ENCODE results near the gene ARHGAP31.
"Not testable (repeated sequence)": the region's sequence is repeated elsewhere in the genome, so short reads cannot be mapped to it uniquely, and the experiment has no call there.

Gene ARHGAP31

DNA sequence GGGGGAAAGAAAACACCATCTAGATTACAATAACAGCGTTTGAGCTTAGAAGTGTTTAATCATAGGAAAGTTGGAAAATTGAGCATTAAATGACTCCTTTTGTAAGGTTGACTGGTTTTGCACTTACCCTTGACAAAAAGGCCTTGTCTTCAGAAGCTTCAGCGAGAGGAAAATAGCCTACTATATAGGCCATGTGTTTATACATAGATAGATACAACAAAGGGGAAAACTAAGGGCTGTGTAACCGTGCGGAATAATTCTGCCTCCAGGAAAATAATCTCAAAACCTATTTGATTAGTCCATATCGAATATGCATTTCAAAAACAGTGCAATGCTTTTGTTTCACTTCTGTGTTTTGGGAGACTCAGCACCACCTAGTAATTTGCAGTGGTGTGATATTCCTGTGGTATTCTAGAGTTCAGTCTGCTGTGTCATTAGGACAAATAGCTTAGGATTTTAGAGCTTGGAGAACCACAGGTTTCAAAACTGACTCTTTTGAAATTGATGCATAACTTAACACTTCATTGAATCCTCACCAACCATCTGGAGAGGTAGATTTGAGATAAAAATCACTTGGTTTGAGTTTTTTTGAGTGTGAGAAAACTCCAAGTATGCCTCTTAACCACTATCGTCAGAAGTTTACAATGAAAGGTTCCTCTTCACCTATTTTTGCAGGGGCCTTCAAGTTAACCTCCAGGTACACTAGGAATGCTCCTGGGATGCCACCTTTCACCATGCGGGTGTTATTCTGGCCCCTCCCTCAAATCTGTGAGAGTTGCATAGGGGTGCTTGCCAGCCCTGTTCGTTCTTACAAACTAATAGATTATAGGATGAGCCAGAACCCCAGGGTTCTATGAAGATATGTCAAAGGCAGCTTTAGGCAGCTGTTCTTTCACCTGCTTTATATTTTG, 1.9 kb downstream of the ARHGAP31 start:
- DNase-seq (ENCODE audit: low read depth in 2 of 2): no peak

DNA sequence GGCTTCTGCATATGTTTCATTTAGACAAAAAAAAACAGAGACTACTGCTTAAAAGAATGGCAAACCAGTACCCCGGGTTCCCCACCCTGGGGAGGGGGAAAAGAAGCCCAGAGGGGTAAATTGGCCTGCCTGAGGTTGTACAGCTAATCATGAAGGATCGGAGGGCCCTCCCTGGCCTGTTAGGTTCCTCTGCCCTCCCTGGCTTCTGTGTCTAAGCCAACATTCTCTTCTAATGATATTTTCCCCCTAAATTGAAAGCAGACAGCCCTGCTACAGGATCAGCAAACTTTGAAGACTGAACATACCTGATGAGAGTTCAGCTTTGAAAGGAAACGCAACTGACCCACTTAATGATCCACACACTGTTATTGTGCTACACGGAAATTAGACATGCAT, 2.5 kb downstream of the ARHGAP31 start:
- DNase-seq (ENCODE audit: low read depth in 2 of 2): no peak

DNA sequence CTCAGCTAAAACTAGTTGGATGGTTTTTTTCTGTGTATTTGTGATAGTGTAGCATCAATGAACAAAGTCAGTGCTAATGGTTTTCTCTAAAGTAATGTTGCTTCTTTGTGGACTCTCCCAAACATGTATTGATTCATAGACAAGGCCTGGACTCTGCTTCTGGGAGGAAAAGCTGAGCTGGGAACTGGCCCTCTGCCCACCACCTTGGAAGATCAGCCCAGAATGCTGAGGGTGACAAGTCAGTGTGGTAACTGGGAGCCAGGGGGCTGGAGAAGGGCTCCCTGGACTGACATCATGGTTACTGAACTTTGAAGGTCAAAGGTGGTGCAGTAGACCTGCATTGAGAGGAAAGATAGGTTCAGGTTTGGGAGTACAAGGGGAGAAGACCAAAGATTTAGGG, 3.0 kb downstream of the ARHGAP31 start:
- DNase-seq (ENCODE audit: low read depth in 2 of 2): no peak

DNA sequence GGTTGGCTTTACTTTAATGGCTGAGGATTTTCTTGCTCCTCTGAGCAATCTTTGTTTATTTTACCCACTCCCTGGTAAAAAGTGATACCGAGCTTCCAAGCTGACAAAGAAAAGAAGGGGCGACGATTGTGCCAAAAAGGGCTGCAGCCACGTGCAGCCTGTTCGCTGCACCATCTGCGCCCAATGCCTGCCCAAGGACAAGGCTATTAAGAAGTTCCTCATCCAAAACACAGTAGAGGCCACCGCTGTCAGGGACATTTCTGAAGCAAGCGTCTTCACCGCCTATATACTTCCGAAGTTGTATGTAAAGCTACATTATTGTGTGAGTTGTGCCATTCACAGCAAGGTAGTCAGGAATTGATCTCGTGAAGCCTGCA, 4.4 kb downstream of the ARHGAP31 start:
- DNase-seq (ENCODE audit: low read depth in 2 of 2): no peak

DNA sequence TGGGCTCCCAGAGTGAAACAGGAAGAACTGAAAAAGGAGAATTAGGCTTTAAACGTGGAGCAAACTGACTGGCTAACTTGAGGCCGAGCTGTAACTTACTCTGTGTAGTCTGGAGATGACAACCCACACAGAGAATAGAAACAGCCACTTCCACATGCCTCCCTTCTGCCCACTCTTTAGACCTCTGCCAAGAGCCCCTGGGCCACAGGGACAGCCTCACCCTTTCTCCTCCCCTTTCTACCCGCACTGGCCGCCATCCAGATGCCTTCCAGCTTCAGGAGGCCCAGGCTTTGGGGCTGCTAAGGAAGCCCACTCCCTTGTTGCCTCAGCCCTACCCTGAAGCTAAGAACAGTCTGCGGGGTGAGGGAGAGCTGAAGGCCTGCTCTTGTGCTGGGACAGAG, 6.8 kb downstream of the ARHGAP31 start:
- no peak for DNase-seq (ENCODE audit: low read depth in 2 of 2)

DNA sequence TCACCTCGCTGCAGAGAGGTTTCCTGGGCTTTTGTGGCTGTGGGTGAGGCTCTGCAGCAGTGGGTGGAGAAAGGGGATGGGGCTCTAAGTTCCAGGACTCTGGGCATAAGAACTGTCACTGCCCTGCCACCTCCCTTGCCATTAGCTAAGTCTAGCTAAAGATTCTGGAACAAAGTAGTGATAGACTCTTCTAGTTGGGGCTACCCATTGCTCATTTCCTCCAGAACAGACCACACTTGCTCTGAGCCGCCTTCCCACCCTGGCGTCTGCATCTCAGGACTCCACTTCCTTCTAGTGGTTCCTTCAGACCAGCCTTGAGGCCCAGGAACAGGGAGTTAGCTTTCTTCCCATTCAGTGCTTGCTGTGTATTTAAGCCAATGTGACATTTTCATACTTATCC, 7.5 kb downstream of the ARHGAP31 start:
- DNase-seq (ENCODE audit: low read depth in 2 of 2): no peak

DNA sequence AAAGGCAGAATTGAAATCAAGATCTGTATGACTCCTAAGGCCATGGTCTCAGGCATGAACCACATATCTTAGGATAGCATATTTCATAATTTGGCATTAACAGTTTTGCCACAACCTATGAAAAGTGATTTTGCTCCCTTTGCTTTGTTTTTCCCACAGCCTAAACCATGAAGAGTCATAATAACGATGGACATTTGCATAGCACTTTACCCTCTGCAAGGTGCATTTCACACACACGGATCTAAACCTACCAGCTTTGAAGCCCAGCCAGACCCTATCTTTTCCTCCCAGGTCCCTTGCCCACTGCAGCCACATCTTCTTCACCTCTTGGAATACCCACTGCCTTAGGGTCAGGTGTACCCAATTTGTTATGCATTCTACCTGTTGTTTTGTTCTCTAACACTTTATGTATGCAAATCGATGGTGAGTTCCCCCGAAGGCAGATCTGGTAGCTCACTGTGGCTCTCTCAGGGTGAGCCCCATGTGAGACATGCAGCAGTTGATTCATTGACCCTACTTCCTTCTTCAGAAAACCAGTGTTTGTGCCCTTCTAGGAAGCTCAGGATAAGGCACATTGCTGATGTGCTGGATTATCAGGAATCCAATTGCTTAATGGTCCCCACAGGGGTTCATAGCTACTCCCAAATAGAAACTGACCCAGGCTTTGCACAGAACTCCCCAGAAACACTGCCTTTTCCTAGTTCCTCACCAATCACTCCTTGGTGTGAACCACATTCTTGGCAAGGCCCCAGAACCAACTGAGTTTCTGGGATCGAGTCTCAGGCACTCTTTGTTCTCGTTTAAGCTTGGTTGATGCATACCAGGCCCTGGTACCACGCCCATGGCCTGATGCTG, 8.7 kb downstream of the ARHGAP31 start:
- no peak for DNase-seq (ENCODE audit: low read depth in 2 of 2)

DNA sequence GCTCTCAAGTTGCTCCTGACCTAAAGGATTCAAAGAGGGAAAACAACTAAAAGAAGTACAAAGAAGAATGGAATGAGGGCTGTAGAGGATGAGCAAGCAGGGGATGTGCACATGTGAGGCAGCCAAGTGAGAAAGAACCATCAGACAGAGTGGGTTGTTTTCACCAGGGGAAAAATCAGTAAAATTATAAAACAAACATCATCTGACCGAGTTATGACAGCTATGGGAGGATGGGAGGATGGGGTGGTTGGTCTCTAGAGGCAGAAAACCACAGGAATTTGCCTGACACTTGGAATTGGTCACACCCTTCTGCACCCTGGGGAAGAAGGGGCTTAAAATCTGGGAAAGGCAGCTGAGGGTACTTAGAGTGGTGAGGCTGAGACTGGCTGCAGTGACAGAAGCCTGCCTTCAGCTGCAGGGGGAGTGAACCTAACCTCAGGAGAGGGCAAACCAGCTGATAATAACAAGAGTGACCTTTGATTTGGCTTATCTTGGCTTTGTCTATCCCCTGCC, 10.1 kb downstream of the ARHGAP31 start:
- DNase-seq (ENCODE audit: low read depth in 2 of 2): no peak

DNA sequence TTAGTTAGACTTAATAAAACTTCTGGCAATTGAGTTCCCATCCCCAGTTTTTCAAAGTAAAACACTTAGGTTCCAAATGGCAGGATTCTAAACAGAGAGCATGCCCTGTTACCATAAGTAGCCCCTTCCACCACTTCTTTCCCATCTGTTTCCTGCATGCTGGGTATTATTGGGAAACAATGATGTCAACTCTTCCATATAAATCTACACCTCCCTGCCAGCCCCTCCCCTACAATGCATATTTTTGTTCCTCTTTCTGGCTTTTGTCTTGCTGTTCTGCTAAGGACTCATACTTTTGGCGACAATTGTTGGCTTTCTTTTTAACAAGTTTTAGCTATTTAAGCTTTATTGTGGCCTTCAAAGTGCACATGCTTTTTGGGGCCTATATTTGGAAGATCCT, 11.1 kb downstream of the ARHGAP31 start:
- DNase-seq (ENCODE audit: low read depth in 2 of 2): no peak

DNA sequence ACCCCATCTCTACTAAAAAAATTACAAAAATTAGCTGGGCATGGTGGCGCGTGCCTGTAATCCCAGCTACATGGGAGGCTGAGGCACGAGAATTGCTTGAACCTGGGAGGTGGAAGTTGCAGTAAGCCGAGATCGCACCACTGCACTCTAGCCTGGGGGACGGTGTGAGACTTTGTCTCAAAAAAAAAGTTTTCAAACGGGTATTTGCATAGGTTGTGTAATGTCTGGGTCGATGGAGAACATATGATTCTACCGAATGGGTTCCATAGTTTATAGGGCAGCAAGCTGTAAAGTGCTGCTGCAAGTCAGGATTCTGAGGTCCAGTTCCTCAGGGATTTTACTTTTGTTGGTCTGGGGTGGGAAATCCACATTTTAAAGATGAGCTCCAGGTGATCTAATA, 12.2 kb downstream of the ARHGAP31 start:
- DNase-seq (ENCODE audit: low read depth in 2 of 2): not testable (repeated sequence)

DNA sequence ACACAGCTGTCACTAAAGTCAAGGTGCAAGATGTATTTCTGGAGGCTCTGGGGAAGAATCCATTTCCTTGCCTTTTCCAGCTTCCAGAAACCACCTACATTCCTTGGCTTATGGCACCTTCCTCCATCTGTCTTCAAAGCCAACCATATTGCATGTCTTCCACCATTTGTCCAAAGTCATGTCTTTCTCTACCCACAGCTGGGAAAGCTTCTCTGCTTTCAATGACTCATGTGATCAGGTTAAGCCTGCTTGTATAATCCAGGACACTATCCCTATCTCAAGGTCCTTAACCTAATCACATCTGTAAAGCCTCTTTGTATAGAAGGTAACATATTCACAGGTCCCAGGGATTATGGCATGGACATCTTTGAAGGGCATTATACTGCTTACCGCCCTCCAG, 14.2 kb downstream of the ARHGAP31 start:
- DNase-seq (ENCODE audit: low read depth in 2 of 2): no peak

DNA sequence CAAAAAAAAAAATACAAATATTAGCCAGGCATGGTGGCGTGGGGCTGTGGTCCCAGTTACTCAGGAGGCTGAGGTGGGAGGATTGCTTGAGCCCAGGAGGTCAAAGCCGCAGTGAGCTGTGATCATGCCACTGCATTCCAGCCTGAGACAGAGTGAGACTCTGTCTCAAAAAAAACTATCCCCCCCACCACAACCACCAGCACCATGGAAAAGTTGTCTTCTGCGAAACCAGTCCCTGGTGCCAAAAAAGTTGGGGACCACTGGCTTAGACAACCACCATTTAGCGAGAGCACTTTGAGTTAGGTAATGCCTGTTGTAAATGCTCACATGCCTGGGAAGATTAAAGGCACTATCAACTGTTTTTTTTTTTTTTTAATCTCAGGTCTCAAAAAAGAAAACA, 15.4 kb downstream of the ARHGAP31 start:
- DNase-seq (ENCODE audit: low read depth in 2 of 2): no peak

DNA sequence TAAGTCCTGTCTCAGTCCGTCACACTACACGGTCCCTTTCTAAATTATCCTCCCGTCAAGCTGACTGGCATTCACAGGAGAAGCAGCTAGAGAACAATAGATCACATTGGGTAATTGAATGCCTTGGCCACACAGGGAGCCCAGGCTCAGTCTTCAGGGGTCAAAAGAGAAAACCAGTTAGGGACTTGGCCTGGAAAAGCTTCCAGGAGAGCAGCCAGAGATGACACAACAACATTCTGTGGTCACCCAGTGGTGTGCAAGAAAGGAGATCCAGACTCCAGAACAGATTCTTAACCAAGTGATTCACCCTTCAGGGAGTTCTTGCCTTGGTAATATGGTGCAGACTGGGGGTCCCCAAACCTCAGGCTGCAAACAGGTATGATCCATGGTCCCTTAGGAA, 15.9 kb downstream of the ARHGAP31 start:
- no peak for DNase-seq (ENCODE audit: low read depth in 2 of 2)

DNA sequence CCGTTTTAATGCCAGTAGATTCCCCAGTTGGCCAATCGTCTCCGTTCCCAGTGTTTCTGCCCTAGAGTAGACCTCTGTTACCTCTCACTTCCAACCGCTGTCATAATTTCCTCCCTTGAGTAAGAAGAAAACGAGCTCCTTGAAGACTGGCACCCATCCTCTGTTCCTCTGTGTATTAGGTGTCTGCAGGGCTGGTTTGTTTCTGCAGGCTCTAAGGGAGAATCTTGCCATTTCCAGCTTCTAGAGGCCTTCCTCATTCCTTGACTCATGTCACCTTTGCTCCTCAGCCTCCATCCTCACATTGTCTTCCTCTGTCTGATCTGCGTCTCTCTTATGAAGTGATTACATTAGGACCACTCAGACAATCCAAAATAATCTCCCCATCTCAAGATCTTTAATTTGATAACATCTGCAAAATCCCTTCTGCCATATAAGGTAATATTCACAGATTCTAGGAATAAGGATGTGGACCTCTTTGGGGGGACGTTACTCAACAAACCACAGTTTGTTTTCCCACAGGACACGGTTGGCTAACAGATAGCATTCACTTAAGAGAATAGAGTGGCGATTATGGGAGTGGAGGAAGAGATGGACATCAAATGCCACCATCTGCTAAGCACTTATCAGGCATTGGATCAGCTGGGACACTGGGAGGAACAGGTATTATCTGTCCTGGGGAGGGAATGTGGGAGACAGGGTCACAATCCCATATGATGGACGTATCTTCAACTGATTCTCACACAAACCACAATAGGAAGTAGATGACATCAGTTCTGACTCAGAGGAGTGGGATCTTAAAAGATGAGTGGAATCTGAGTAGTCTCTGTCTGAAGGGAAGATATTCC, 17.1 kb downstream of the ARHGAP31 start:
- no peak for DNase-seq (ENCODE audit: low read depth in 2 of 2)

DNA sequence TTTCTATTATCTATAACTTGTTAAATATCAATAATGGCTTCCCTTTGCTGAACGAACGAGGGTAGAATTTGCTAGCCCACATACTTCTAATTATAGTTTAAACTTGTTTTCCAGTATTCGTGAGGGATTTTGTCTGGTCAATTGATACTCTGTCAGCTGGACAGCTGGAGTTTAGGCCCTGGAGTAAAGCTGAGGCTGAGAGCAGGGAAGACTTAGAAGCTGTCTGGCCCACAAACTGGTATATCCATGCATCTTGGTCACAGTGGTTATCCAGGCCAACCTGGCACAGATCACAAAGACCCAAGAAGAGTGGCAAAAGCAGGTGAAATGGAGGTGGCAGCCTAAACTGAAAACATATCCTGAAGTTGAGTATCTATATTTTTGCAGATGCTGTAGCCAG, 19.3 kb downstream of the ARHGAP31 start:
- no peak for DNase-seq (ENCODE audit: low read depth in 2 of 2)

DNA sequence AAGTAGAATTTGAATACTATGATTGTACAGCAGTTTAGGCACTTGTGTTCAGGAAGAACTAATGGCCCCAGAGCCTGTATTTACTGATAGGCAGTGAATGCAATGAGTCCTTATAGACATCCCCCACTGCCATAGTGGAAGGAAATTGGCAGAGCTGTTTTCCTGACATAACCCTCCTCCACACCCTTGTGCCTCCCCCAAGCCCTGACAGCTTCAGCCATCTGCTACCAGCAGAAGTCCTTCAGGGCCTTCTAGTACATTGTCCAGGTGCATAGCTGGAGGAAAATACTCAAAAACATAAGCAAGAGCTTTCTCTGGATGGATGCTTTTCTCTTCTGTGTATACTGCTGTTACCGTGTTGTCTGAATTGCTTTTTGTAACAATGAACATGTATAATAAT, 20.6 kb downstream of the ARHGAP31 start:
- DNase-seq (ENCODE audit: low read depth in 2 of 2): no peak

DNA sequence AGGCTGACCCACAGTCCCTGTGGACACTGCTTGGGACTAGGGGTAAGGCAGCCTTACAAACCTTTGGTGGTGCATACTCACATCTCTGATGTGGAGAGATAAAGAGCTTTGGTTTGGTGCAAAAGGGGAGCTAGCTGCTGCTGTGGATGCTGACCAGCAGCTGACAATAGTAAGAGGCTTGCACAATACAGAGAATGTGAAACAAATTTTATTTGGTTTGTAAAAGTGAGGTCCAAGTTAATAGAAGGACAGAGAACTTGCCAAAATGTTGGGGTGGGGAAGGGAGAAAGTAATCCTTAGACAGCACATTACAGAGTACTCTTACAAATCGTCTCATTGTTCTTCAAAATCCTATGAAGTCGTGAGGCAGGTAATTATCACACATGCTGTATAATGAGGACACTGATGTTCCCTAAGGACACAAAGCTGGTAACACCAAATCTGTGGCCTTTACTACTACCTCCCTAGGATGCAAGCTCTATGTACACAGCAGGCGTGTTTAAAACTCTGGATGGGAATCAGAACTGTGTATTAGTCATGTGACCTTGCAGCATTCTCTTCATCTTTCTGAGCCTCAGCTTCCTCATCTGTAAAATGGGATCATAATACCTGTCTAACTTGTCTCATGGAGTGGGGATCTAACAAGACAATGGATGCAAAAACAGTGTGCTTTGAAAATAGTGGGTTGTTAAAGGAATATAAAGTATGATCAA, 21.6 kb downstream of the ARHGAP31 start:
- DNase-seq (ENCODE audit: low read depth in 2 of 2): no peak

DNA sequence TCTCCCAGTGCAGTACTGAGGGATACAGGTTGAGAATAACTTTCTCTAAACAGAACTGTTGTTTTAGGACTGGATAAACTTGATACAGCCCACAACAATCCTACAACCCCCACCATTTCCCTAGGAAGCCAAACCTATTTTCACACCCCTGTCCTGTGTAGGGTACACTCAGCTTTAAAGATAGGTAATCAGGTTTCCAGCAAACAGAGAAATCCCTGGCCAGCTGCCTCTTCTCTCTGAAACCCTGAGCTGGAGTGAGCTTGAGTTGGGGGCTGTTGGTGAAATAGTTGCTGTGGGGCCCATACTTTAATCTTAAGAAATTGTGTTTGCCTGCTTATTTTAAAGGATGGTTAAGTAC, 22.1 kb downstream of the ARHGAP31 start:
- DNase-seq (ENCODE audit: low read depth in 2 of 2): no peak

DNA sequence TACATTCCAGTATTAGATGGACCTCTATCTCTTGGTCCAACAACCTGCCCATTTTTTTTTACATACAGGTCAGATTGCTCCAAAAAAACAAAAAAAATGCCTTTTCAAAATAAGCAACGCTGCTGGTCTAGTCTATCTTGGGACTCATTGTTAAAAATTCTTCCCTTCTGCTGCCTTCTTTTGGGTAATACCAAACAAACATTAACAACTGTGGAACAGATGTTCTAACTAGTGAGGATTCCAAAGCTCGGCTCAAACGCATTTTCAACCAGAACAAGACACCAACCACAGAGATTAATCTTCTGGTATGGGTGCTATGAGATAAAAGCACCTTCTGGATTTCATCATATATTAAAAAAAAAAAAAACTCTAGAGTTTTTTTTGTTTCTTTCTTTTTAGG, 24.7 kb downstream of the ARHGAP31 start:
- no peak for DNase-seq (ENCODE audit: low read depth in 2 of 2)

DNA sequence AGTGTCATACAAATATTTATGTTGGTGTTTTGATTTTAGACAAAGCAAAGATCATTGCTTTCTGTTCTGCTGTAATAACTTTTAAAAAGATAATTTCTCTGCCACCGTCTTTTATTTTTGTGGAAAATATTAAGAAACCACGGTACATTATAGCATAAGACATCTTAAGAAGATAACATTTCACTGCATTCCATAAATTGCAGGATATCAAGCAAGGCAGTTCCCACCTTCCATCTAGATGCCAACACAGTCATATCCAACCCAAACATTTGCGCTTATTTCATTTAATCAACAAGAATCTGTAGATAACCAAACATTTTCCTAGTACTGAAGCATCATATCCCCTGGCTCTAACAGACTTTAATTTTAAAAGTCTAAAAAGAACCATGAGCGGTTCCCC, 25.1 kb downstream of the ARHGAP31 start:
- no peak for DNase-seq (ENCODE audit: low read depth in 2 of 2)

DNA sequence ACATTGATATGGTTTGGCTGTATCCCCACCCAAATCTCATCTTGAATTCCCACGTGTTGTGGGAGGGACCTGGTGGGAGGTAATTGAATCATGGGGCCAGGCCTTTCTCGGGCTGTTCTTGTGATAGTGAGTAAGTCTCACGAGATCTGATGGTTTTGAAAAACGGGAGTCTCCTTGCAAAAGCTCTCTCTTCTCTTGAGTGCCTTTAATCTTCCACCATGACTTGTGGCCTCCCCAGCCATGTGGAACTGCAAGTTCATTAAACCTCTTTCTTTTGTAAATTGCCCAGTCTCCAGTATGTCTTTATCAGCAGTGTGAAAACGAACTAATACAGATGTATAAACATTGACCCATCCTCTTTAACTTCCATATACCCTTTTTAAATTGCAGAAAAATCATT, 26.6 kb downstream of the ARHGAP31 start:
- not testable (repeated sequence) for DNase-seq (ENCODE audit: low read depth in 2 of 2)
